CD4-positive, alpha-beta T cell (primary cell): ENCODE measurements around the gene RNF213. TPM values are rescaled to one million over a fixed set of nuclear protein-coding genes. Genes with fewer than 3 reads are reported as not detected.

Experiments
- ATAC-seq: fragments of 200-7000 bp; cut with Tn5 transposase; one replicate; pipeline ENCODE4 v1.10.0; 2022; ENCODE audit warnings: mild to moderate bottlenecking; ENCODE audit not compliant: poor library complexity
- CTCF ChIA-PET: fragments of 350-600 bp; sonication (Branson Sonifier 250); formaldehyde crosslinking; loops from one replicate; lab custom pipeline; 2021; ENCODE audit warnings: antibody characterized with exemption, inconsistent platforms; lab: Charles Lee
- POLR2A ChIA-PET: fragments of 350-600 bp; sonication (Branson Sonifier 250); formaldehyde crosslinking; loops from one replicate; lab custom pipeline; 2021; ENCODE audit warnings: antibody characterized with exemption, inconsistent platforms; lab: Charles Lee
- DNase-seq, 14 experiments: peaks; one replicate each; pipeline ENCODE4 v3.0.0-alpha.2; 2013 to 2020; ENCODE audit warnings: mixed read lengths in 2 of 14
- H3K27ac ChIP-seq, 2 donors: one replicate each; pipeline versions ENCODE4 v1.5.1 to v1.7.0; 2013; ENCODE audit warnings: low read length in 2 of 2, low read depth in 1 of 2, mild to moderate bottlenecking in 1 of 2
- H3K27me3 ChIP-seq, 2 experiments: 1 replicate in 1 of 2; 2 replicates in 1 of 2; pipeline versions ENCODE4 v1.6.1 to v1.7.0; 2013; ENCODE audit warnings: low read length in 2 of 2, control low read depth in 1 of 2, mild to moderate bottlenecking in 1 of 2, moderate library complexity in 1 of 2; ENCODE audit not compliant: insufficient read depth in 2 of 2, control insufficient read depth in 1 of 2
- H3K36me3 ChIP-seq: one replicate; pipeline ENCODE4 v1.6.1; 2013; ENCODE audit warnings: low read length, control low read depth; ENCODE audit not compliant: insufficient read depth
- H3K4me1 ChIP-seq: one replicate; pipeline ENCODE4 v1.6.1; 2013; ENCODE audit warnings: low read length, control low read depth; ENCODE audit not compliant: insufficient read depth
- H3K4me3 ChIP-seq: one replicate; pipeline ENCODE4 v1.5.1; 2013; ENCODE audit warnings: mild to moderate bottlenecking, low read length, moderate library complexity
- H3K9me3 ChIP-seq, 2 experiments: 1 replicate in 1 of 2; 2 replicates in 1 of 2; pipeline versions ENCODE4 v1.6.1 to v1.7.0; 2013; ENCODE audit warnings: low read length in 2 of 2, mild to moderate bottlenecking in 2 of 2, control low read depth in 1 of 2, moderate library complexity in 1 of 2; ENCODE audit not compliant: control insufficient read depth in 1 of 2, insufficient read depth in 1 of 2
- H3K27ac Mint-ChIP-seq: one replicate; pipeline ENCODE4 v1.8.0; 2020; ENCODE audit warnings: mixed read lengths
- H3K27me3 Mint-ChIP-seq: one replicate; pipeline ENCODE4 v1.8.0; 2021; ENCODE audit warnings: mixed read lengths
- H3K36me3 Mint-ChIP-seq: one replicate; pipeline ENCODE4 v1.8.0; 2021; ENCODE audit warnings: low read depth, mixed read lengths
- H3K4me1 Mint-ChIP-seq: one replicate; pipeline ENCODE4 v1.8.0; 2021; ENCODE audit warnings: low read depth, mixed read lengths
- H3K4me3 Mint-ChIP-seq: one replicate; pipeline ENCODE4 v1.8.0; 2020; ENCODE audit warnings: mild to moderate bottlenecking, mixed read lengths
- H3K9me3 Mint-ChIP-seq: one replicate; pipeline ENCODE4 v1.8.0; 2020; ENCODE audit warnings: mixed read lengths
- intact Hi-C, 2 experiments: fragments of 100-400 bp; cut with DNase I in 1 of 2; cut with micrococcal nuclease in 1 of 2; formaldehyde crosslinking; loops; one replicate each; pipeline versions ENCODE4 v1.15.1 to v1.9.0; 2023 to 2025; cut with DNase I, micrococcal nuclease
- total RNA-seq, 174 experiments: library from RNA in 2 of 174; stranded (reverse) in 2 of 174; gene quantifications; one replicate each; pipeline ENCODE4 v1.2.3 and lab custom pipeline; 2021 to 2026
- TF ChIP-seq, protein P1 (sequence below): fragments of 200-600 bp; IDR thresholded peaks from one replicate; pipeline ENCODE4 v1.8.0; 2022; ENCODE audit warnings: antibody characterized with exemption, mild to moderate bottlenecking

Gene RNF213
- total RNA-seq, 2 experiments from 2014 or later, result 290 to 312 TPM

DNA sequence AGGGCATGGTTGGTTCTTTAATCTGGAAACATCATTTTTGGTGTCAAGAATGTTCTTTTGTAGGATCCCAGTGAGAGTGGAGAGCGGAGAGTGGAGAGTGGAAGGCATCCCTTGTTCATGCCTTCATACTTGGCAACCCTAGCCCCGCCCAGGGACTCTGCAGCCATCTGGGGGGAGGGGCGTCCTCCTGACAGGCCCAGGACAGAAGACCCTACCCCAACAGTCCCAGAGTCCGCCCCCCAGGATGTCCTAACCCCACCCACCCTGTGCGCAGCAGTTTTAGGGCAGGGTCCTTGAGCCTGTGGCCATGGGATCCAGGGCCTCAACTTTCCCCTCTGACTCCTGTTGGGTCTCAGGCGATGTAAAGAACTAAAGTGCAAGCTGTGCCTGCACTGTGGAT is 36.0 kb upstream of the RNF213 start:
- Histone ChIP-seq H3K9me3 (no peaks in the 10 kb centered on the region), H3K27me3 (no peaks in the 10 kb centered on the region), H3K27ac (no peak overlapping the region), H3K36me3 (peaks cover 9% of the 10 kb centered on the region), H3K4me1 (peaks cover 15% of the 10 kb centered on the region), H3K4me3 (no peak overlapping the region)
- intact Hi-C loops, result loop anchor here in 1 of 2 experiments (5.0 kb wide), 1 partner anchor 122 kb away; the partner anchor contains the start of gene GAA
- ATAC-seq (no peak), DNase-seq (no peak)
- Mint-ChIP-seq H3K27ac (no peak overlapping the region), H3K4me1 (peaks cover 12% of the 10 kb centered on the region), H3K9me3 (no peaks in the 10 kb centered on the region), H3K27me3 (no peaks in the 10 kb centered on the region), H3K4me3 (no peak overlapping the region), H3K36me3 (peaks cover 44% of the 10 kb centered on the region)
- POLR2A ChIA-PET, result no interaction called here
- CTCF ChIA-PET, result no interaction called here
- TF ChIP-seq, protein P1, sequence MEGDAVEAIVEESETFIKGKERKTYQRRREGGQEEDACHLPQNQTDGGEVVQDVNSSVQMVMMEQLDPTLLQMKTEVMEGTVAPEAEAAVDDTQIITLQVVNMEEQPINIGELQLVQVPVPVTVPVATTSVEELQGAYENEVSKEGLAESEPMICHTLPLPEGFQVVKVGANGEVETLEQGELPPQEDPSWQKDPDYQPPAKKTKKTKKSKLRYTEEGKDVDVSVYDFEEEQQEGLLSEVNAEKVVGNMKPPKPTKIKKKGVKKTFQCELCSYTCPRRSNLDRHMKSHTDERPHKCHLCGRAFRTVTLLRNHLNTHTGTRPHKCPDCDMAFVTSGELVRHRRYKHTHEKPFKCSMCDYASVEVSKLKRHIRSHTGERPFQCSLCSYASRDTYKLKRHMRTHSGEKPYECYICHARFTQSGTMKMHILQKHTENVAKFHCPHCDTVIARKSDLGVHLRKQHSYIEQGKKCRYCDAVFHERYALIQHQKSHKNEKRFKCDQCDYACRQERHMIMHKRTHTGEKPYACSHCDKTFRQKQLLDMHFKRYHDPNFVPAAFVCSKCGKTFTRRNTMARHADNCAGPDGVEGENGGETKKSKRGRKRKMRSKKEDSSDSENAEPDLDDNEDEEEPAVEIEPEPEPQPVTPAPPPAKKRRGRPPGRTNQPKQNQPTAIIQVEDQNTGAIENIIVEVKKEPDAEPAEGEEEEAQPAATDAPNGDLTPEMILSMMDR, result no peak

DNA sequence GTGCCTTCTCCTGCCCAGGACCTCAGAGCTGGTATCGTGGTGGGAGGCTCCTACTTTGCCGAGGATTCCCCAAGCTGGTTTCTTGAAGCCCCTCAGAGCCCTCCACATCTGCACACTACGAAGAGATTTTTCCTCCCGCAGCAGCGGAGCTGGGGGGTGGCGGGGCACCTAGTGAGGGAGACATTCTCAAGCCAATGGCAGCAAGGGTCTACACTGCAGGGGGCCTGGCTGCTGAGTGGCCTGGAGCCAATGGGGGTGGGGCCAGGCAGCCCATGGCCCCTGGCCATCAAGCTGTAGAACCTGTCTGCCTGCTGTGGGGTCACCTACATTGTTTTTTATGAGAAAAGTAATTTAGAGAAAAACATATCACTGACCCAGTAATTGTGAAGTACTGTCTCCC is 35.4 kb upstream of the RNF213 start:
- peaks cover 9% of the 10 kb centered on the region for H3K36me3 ChIP-seq
- H3K36me3 Mint-ChIP-seq, result peaks cover 44% of the 10 kb centered on the region
- no peaks in the 10 kb centered on the region for H3K27me3 ChIP-seq
- ChIA-PET POLR2A (no interaction called here), CTCF (no interaction called here)
- peaks cover 13% of the 10 kb centered on the region for H3K4me1 ChIP-seq
- no peak overlapping the region for H3K27ac ChIP-seq
- no peaks in the 10 kb centered on the region for H3K27me3 Mint-ChIP-seq
- H3K27ac Mint-ChIP-seq, result no peak overlapping the region
- no peak for ATAC-seq
- no peak overlapping the region for H3K4me3 ChIP-seq
- H3K9me3 Mint-ChIP-seq, result no peaks in the 10 kb centered on the region
- H3K4me3 Mint-ChIP-seq, result no peak overlapping the region
- TF ChIP-seq, protein P1, result no peak
- no peak for DNase-seq
- intact Hi-C loops, result no loop called here
- H3K9me3 ChIP-seq, result no peaks in the 10 kb centered on the region
- H3K4me1 Mint-ChIP-seq, result peaks cover 10% of the 10 kb centered on the region

DNA sequence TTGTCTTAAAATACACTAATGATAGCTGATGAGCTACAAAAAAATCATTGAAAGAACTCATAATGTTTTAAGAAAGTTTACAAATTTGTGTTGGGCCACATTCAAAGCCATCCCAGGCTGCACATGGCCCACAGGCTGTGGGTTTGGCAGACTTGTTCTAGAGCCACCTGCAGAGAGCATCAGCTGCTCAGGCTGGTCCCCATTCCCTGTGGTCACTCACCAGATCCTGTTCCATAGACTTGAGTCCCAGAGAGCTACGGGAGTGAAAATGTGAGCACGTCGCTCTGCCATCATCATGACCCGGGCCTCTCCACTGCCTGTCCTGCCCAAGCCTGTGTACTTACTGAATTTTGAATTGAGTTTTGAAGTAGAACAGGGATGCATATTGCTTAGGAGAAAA is 33.5 kb upstream of the RNF213 start:
- Histone ChIP-seq H3K4me1 (peaks cover 3% of the 10 kb centered on the region), H3K9me3 (peaks cover 2% of the 10 kb centered on the region in 2 experiments), H3K27me3 (no peaks in the 10 kb centered on the region), H3K4me3 (no peak overlapping the region), H3K36me3 (peaks cover 16% of the 10 kb centered on the region), H3K27ac (no peak overlapping the region)
- H3K4me1 Mint-ChIP-seq, result peaks cover 10% of the 10 kb centered on the region
- H3K27ac Mint-ChIP-seq, result no peak overlapping the region
- ChIA-PET CTCF (interaction anchor here (1.8 kb wide), 1 partner anchor 26 kb away, joined by 5 read pairs; no protein-coding TSS in a partner anchor), POLR2A (no interaction called here)
- DNase-seq (no peak), ATAC-seq (no peak)
- H3K27me3 Mint-ChIP-seq, result no peaks in the 10 kb centered on the region
- H3K9me3 Mint-ChIP-seq, result no peaks in the 10 kb centered on the region
- intact Hi-C loops, result no loop called here
- no peak overlapping the region for H3K4me3 Mint-ChIP-seq
- H3K36me3 Mint-ChIP-seq, result peaks cover 63% of the 10 kb centered on the region
- TF ChIP-seq, protein P1, result no peak
